SU-DHL-6 (cell line): ENCODE results near the gene ACTL8.

Experiments used
- H2AFZ ChIP-seq: fragments of 200-600 bp; sonication (generic); 2 replicates; pipeline ENCODE4 v1.6.1; 2014; ENCODE audit warnings: low read depth, mild to moderate bottlenecking, moderate library complexity, mixed read lengths, antibody characterized with exemption, low read length; ENCODE audit not compliant: severe bottlenecking
- H3F3A ChIP-seq: fragments of 200-600 bp; shearing (Covaris generic); 2 replicates; pipeline ENCODE4 v1.6.0; 2016; ENCODE audit warnings: antibody characterized with exemption, mild to moderate bottlenecking; ENCODE audit not compliant: insufficient read depth
- H3K27ac ChIP-seq: fragments of 200-600 bp; sonication (generic); 2 replicates; pipeline ENCODE4 v1.5.1; 2016; ENCODE audit warnings: low read depth, mild to moderate bottlenecking, low read length, moderate library complexity, mixed read lengths
- H3K27me3 ChIP-seq: fragments of 200-600 bp; sonication (generic), shearing (Covaris generic); 2 replicates; pipeline ENCODE4 v1.6.0; 2014; ENCODE audit warnings: mild to moderate bottlenecking, low read length
- H3K36me3 ChIP-seq: fragments of 200-600 bp; sonication (generic); 2 replicates; pipeline ENCODE4 v1.6.1; 2014; ENCODE audit warnings: mild to moderate bottlenecking, low read length, mixed read lengths
- H3K4me2 ChIP-seq: fragments of 300-600, 200-600 bp; shearing (Covaris generic), sonication (generic); 2 replicates; pipeline ENCODE4 v1.6.0; 2014; ENCODE audit warnings: low read length, low read depth, mild to moderate bottlenecking; ENCODE audit not compliant: poor library complexity, severe bottlenecking
- H3K4me3 ChIP-seq: fragments of 200-600 bp; sonication (generic); 2 replicates; pipeline ENCODE4 v1.5.1; 2014; ENCODE audit warnings: antibody characterized with exemption, low read length, mild to moderate bottlenecking, mixed read lengths; ENCODE audit not compliant: insufficient read depth, poor library complexity, severe bottlenecking
- H3K79me2 ChIP-seq: fragments of 200-600 bp; sonication (generic); 2 replicates; pipeline ENCODE4 v1.6.1; 2014; ENCODE audit warnings: mild to moderate bottlenecking, low read length, moderate library complexity; ENCODE audit not compliant: insufficient read depth
- H3K9ac ChIP-seq: fragments of 200-600 bp; sonication (generic); 2 replicates; pipeline ENCODE4 v1.7.0; 2014; ENCODE audit warnings: mild to moderate bottlenecking, low read length
- H3K9me2 ChIP-seq: fragments of 200-600 bp; sonication (generic); replicated peaks from 2 replicates; pipeline ENCODE4 v1.6.1; 2014; ENCODE audit warnings: low read length; ENCODE audit not compliant: insufficient read depth
- H3K9me3 ChIP-seq: fragments of 200-600 bp; sonication (generic); 2 replicates; pipeline ENCODE4 v1.6.1; 2014; ENCODE audit warnings: low read length, mixed read lengths; ENCODE audit not compliant: insufficient read depth
- H4K20me1 ChIP-seq: fragments of 200-600 bp; sonication (generic); 2 replicates; pipeline ENCODE4 v1.6.1; 2014; ENCODE audit warnings: low read depth, mild to moderate bottlenecking, antibody characterized with exemption, low read length, moderate library complexity, mixed read lengths
- EZH2phosphoT487 ChIP-seq: fragments of 200-600 bp; sonication (generic), shearing (Covaris generic); conservative IDR thresholded peaks from 2 replicates; pipeline ENCODE4 v1.6.1; 2018; ENCODE audit warnings: mild to moderate bottlenecking, antibody characterized with exemption, low read length, moderate library complexity, mixed read lengths
- TF ChIP-seq, protein P1 (sequence below): fragments of 200-600 bp; sonication (generic); IDR thresholded peaks from one replicate; pipeline ENCODE4 v1.5.1; 2017; ENCODE audit warnings: antibody characterized with exemption, mild to moderate bottlenecking, low read length, moderate library complexity; ENCODE audit not compliant: insufficient read depth, poor library complexity, severe bottlenecking

The ACTL8 gene

DNA sequence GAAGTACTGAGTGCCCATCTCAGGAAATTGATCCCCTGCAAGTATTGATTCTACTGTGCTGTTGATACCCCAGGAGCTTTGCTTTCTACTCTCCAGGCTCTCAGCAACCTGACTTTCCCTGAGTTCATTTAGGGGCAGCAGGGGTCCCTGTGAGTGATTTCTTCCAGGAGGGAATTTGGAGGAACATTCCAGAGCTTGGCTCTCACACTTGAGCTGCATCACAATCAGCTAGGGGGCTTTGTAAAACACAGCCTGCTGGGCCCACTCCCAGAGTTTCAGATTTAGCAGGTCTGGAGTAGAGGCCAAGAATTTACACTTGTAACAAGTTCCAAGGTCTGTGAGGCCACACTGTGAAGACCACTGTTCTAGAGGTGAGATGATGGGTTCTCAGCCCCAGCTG lies 16.1 kb upstream of the ACTL8 start:
- Histone ChIP-seq H3K27ac (no peak overlapping the region), H3K4me3 (no peak overlapping the region), H3K79me2 (no peaks in the 10 kb centered on the region), H3K9ac (no peak overlapping the region), H3K36me3 (no peaks in the 10 kb centered on the region), H3K9me2 (no peaks in the 10 kb centered on the region), H3K27me3 (no peaks in the 10 kb centered on the region), H3K9me3 (no peaks in the 10 kb centered on the region), H4K20me1 (no peaks in the 10 kb centered on the region), H3K4me2 (no peak overlapping the region), H2AFZ (no peak overlapping the region), H3F3A (no peaks in the 10 kb centered on the region)
- no peak for TF ChIP-seq EZH2phosphoT487
- TF ChIP-seq, protein P1, sequence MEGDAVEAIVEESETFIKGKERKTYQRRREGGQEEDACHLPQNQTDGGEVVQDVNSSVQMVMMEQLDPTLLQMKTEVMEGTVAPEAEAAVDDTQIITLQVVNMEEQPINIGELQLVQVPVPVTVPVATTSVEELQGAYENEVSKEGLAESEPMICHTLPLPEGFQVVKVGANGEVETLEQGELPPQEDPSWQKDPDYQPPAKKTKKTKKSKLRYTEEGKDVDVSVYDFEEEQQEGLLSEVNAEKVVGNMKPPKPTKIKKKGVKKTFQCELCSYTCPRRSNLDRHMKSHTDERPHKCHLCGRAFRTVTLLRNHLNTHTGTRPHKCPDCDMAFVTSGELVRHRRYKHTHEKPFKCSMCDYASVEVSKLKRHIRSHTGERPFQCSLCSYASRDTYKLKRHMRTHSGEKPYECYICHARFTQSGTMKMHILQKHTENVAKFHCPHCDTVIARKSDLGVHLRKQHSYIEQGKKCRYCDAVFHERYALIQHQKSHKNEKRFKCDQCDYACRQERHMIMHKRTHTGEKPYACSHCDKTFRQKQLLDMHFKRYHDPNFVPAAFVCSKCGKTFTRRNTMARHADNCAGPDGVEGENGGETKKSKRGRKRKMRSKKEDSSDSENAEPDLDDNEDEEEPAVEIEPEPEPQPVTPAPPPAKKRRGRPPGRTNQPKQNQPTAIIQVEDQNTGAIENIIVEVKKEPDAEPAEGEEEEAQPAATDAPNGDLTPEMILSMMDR, result no peak

DNA sequence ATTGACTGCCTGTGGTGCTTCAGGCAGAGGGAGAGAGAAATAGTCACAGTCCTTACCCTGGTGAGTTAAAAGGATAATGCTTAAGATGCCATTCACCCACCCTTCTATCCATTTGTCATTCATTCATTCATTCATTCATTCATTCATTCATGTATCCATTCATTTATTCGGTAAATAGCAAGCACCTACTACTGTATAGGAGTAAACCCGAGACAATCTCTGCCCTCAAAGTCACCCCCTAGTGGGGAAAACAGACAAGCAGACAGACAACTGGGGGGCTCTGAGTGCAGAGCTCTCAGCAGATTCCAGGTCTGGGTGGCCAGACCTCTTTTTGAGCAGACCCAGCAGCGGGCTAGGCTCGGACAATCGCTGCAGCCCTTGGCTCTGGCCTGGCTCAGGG lies 14.1 kb upstream of the ACTL8 start:
- no peak for TF ChIP-seq EZH2phosphoT487
- TF ChIP-seq, protein P1, result no peak
- Histone ChIP-seq H3K27ac (no peak overlapping the region), H3K27me3 (no peaks in the 10 kb centered on the region), H3K9me2 (no peaks in the 10 kb centered on the region), H4K20me1 (no peaks in the 10 kb centered on the region), H3F3A (no peaks in the 10 kb centered on the region), H3K79me2 (no peaks in the 10 kb centered on the region), H3K9ac (no peak overlapping the region), H3K36me3 (no peaks in the 10 kb centered on the region), H3K4me2 (no peak overlapping the region), H3K4me3 (no peak overlapping the region), H3K9me3 (no peaks in the 10 kb centered on the region), H2AFZ (no peak overlapping the region)

DNA sequence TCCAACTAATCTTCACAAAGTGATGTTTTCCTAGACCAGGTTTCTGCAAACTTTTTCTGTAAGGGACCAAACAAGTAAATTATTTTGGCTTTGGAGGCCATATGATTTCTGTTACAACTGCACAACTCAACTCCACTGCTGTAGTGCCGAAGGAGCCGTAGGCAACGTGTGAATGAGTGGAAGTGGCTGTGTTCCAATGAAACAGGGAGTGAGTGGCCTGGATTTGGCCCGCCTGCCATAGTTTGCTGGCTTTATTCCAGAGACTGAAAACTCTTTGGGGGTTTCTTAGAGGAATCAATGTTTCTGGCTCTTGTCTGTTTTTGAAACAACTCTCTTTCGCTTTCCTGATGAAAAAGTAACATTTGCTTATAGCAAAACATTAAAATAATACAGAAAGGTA lies 12.6 kb upstream of the ACTL8 start:
- Histone ChIP-seq H3K9ac (no peak overlapping the region), H4K20me1 (no peaks in the 10 kb centered on the region), H3K27ac (no peak overlapping the region), H3K4me3 (no peak overlapping the region), H3K4me2 (no peak overlapping the region), H3K27me3 (no peaks in the 10 kb centered on the region), H3K36me3 (no peaks in the 10 kb centered on the region), H3K9me3 (no peaks in the 10 kb centered on the region), H3K9me2 (no peaks in the 10 kb centered on the region), H3F3A (no peaks in the 10 kb centered on the region), H2AFZ (no peak overlapping the region), H3K79me2 (no peaks in the 10 kb centered on the region)
- no peak for TF ChIP-seq EZH2phosphoT487
- TF ChIP-seq, protein P1, result no peak
